Stimulated activated CD8-positive, alpha-beta memory T cell treated with anti-CD3 and anti-CD28 coated beads, Interleukin-7, amount 100 ng/mL, for 1 hour (primary cell): Measurements from ENCODE around the gene TSPAN9.

Experiments used
- DNase-seq, 2 donors: peaks; one replicate each; pipeline ENCODE4 v3.0.0-alpha.2; 2020; ENCODE audit warnings: low read depth in 2 of 2

Gene TSPAN9

GRCh38 chr12:3076730-3077571 is at the start of gene TSPAN9:
Gene TSPAN9, plus strand, starts transcription at chr12:3077379. Its CDS starts 123,815 bp downstream, at chr12:3201194.
- DNase-seq = peak; percentile 37 to 48

GRCh38 chr12:3028108-3028507 is 49.1 kb upstream of the TSPAN9 start:
- no peak for DNase-seq

GRCh38 chr12:3030821-3031429 is 46.3 kb upstream of the TSPAN9 start:
- DNase-seq = no peak

- DNase-seq = no peak
Measured at GRCh38 chr12:3032161-3032560, 45.0 kb upstream of the TSPAN9 start.

GRCh38 chr12:3032770-3033538 is 44.2 kb upstream of the TSPAN9 start:
- no peak for DNase-seq

- DNase-seq = no peak
Measured at GRCh38 chr12:3033539-3033867, 43.7 kb upstream of the TSPAN9 start.

- DNase-seq = no peak
Measured at GRCh38 chr12:3034067-3034750, 43.0 kb upstream of the TSPAN9 start.

- no peak for DNase-seq
Measured at GRCh38 chr12:3035171-3035570, 42.0 kb upstream of the TSPAN9 start.

- no peak for DNase-seq
Measured at GRCh38 chr12:3035815-3036702, 41.1 kb upstream of the TSPAN9 start.

GRCh38 chr12:3036901-3037600 is 40.1 kb upstream of the TSPAN9 start:
- DNase-seq = no peak

- DNase-seq = no peak
Measured at GRCh38 chr12:3038166-3038565, 39.0 kb upstream of the TSPAN9 start.

GRCh38 chr12:3038926-3039510 is 38.2 kb upstream of the TSPAN9 start:
- no peak for DNase-seq

GRCh38 chr12:3040026-3040656 is 37.0 kb upstream of the TSPAN9 start:
- DNase-seq = no peak

- no peak for DNase-seq
Measured at GRCh38 chr12:3040663-3041544, 36.3 kb upstream of the TSPAN9 start.

GRCh38 chr12:3041558-3042164 is 35.5 kb upstream of the TSPAN9 start:
- DNase-seq = no peak

- no peak for DNase-seq
Measured at GRCh38 chr12:3042394-3042793, 34.8 kb upstream of the TSPAN9 start.

GRCh38 chr12:3042826-3043225 is 34.4 kb upstream of the TSPAN9 start:
- DNase-seq = no peak

- DNase-seq = no peak
Measured at GRCh38 chr12:3043406-3043805, 33.8 kb upstream of the TSPAN9 start.
